ENCODE data around the gene CYP2J2. TPM values are rescaled to one million over a fixed set of nuclear protein-coding genes. Genes with fewer than 3 reads are reported as not detected.
"Not testable (repeated sequence)": the region's sequence is repeated elsewhere in the genome, so short reads cannot be mapped to it uniquely, and the experiment has no call there.

CYP2J2 gene, protein sequence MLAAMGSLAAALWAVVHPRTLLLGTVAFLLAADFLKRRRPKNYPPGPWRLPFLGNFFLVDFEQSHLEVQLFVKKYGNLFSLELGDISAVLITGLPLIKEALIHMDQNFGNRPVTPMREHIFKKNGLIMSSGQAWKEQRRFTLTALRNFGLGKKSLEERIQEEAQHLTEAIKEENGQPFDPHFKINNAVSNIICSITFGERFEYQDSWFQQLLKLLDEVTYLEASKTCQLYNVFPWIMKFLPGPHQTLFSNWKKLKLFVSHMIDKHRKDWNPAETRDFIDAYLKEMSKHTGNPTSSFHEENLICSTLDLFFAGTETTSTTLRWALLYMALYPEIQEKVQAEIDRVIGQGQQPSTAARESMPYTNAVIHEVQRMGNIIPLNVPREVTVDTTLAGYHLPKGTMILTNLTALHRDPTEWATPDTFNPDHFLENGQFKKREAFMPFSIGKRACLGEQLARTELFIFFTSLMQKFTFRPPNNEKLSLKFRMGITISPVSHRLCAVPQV
- total RNA-seq (2014; rRNA removed; shearing (Covaris generic); ENCODE audit: low replicate concordance) = 0.20 and 4.5 TPM in 2 replicates

DNA sequence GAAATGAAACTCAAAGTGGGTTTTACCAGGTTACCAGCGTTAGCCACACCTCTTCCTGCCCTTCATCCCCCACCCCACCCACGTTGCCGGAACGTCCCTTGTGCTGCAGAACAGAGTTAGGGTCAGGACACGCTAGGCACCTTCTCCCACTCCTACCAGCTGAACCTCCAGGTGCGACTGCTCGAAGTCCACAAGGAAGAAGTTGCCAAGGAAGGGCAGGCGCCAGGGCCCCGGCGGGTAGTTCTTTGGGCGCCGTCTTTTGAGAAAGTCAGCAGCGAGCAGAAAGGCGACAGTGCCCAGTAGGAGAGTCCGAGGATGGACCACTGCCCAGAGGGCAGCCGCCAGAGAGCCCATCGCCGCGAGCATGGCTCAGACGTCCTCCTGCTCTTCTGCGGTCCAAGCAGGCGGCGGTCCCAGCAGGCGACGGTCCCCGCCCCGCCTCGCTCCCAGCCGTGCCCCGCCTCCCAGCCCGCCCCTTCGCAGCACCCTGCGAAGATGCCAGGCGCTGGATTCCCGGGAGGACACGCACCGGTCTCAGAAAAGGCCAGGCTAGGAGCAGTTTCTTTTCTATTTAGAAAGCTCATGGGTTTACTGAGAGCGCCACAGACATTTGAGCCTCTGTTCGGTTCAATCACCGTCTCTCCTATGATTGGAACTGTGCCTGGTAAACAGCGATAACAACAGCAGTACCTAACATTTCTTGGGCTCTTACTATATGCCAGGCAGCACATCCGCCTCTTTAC lies at the start of gene CYP2J2:
Gene CYP2J2, minus strand, starts transcription at position 393 of the 743 bp plus-strand sequence. Its CDS starts 27 bp downstream, at position 366.
- DNase-seq (ENCODE audit: low read depth) = peak; percentile 40
- in situ Hi-C loops (cut with HindIII; ENCODE audit: low pct_unique_long_range_greater_than_20kb, low sequenced_read_pairs) = no loop called here

DNA sequence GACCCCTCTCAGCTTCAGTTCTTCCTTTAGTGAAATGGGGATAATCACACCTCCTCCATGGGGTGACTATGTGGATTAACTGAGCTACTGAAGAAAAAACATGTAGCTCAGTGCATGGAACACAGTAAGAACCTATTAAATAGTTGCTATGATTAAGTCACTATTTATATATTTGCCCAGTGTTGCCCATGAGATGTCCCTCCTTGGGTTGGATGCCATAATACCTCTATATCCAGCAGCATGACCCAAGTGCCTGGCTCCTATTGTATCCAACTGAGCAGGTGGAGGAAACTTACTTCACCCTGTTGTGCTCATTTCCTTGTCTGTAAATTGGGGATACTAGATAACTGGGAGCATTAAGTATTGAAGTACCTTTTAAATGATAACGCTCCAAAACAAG lies 47.1 kb upstream of the CYP2J2 start:
- no peak for DNase-seq (ENCODE audit: low read depth)

DNA sequence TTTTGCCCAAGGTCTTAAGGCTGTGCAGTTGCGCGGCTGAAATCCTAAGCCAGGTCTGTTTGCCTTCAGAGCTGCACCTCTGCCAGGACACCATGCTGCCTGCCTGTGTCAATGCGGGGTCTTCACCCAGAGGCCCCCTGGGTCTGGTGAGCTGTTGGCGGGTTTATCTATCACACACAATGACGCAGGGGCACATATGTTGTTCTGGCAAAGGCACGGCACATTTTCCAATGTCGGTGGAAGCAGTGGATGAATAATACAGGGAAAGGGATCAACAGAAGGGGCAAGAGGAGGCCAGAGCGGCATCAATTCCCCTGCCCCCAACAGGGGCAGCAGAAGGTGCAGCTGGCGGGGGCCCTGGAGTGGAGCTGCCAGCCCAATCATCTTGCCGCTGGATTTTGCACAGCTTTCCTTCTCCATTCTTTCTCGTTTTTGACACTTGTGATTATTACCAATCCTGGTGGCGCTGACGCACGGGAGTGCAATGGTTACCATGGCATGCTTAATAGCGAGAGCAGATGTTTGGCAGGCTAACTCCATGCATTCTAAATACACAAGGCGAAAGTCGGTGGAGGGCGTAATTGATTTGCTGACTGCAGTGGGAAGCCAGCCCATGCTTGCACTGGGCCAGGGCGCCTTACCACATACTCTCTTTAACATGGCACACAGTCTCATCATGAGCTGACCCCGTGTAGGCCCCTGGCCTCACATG lies 45.8 kb upstream of the CYP2J2 start:
- no peak for DNase-seq (ENCODE audit: low read depth)
- in situ Hi-C loops (cut with HindIII; ENCODE audit: low pct_unique_long_range_greater_than_20kb, low sequenced_read_pairs) = no loop called here

More for the DNA sequence above, 47.1 kb upstream of the CYP2J2 start:
- in situ Hi-C loops (cut with HindIII; ENCODE audit: low pct_unique_long_range_greater_than_20kb, low sequenced_read_pairs) = no loop called here

DNA sequence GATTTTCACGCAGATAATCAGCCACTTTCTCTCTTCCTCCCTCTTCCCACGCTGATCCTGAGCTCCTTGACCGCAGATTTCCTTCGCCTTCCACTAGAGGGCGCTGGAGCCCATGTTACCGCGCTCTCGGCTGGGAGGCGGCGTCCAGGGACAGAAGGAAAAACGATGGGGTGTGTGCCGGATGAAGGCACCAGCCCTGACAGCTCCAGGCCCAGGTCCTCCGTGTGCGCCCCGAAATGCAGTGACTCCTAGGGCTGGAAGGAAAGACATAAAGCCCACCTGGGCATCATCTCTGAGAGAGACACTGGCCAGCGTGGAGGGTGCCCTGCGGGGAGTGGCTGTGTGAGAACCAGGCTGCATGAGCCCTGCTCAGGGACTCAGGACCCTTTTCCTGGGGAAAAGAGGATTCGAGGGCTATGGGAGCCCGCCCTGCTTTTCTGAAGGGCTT lies 44.9 kb upstream of the CYP2J2 start:
- in situ Hi-C loops (cut with HindIII; ENCODE audit: low pct_unique_long_range_greater_than_20kb, low sequenced_read_pairs) = no loop called here
- peak; percentile 58 for DNase-seq (ENCODE audit: low read depth)

DNA sequence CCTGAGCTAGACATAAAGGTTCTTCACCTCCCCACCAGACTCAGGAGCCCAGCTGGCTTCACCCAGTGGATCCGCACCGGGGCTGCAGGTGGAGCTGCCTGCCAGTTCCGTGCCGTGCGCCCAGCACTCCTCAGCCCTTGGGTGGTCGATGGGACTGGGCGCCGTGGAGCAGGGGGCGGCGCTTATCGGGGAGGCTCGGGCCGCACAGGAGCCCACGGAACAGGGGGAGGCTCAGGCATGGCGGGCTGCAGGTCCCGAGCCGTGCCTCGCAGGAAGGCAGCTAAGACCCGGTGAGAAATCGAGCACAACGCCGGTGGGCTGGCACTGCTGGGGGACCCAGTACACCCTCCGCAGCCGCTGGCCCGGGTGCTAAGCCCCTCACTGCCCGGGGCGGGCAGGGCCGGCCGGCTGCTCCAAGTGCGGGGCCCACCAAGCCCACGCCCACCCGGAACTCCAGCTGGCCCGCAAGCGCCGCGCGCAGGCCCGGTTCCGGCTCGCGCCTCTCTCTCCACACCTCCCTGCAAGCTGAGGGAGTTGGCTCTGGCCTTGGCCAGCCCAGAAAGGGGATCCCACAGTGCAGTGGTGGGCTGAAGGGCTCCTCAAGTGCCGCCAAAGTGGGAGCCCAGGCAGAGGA lies 43.1 kb upstream of the CYP2J2 start:
- in situ Hi-C loops (cut with HindIII; ENCODE audit: low pct_unique_long_range_greater_than_20kb, low sequenced_read_pairs); DNase-seq (ENCODE audit: low read depth): not testable (repeated sequence)

DNA sequence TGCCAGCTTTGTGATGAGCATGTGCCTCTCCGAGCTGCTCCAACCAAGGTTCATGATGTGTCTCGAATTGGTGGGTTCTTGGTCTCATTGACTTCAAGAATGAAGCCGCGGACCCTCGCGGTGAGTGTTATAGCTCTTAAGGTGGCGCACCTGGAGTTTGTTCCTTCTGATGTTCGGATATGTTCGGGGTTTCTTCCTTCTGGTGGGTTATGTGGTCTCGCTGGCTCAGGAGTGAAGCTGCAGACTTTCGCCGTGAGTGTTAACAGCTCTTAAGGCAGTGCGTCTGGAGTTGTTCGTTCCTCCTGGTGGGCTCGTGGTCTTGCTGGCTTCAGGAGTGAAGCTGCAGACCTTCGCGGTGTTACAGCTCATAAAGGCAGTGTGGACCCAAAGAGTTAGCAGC lies 42.2 kb upstream of the CYP2J2 start:
- in situ Hi-C loops (cut with HindIII; ENCODE audit: low pct_unique_long_range_greater_than_20kb, low sequenced_read_pairs) = not testable (repeated sequence)

DNA sequence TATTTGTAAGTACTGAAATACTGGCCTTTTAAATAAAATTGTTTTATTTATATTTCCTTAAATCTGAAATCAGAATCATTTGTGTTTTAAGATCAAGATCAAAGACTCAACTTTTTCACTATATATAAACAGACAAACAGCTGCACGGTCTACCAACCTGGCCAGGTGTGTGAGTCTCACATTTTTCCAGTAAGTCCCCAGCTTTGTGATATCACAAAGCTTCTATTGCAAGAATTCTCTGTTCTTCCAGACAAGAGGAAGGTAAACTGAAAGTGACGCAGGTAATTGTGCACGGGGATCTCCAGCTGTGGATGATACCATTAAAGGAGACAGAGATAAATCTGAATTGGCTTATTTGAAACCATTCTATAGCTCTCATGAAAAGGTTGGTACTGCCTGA lies 41.2 kb upstream of the CYP2J2 start:
- DNase-seq (ENCODE audit: low read depth) = no peak
- in situ Hi-C loops (cut with HindIII; ENCODE audit: low pct_unique_long_range_greater_than_20kb, low sequenced_read_pairs) = no loop called here

More for the DNA sequence above, 42.2 kb upstream of the CYP2J2 start:
- DNase-seq (ENCODE audit: low read depth) = not testable (repeated sequence)

DNA sequence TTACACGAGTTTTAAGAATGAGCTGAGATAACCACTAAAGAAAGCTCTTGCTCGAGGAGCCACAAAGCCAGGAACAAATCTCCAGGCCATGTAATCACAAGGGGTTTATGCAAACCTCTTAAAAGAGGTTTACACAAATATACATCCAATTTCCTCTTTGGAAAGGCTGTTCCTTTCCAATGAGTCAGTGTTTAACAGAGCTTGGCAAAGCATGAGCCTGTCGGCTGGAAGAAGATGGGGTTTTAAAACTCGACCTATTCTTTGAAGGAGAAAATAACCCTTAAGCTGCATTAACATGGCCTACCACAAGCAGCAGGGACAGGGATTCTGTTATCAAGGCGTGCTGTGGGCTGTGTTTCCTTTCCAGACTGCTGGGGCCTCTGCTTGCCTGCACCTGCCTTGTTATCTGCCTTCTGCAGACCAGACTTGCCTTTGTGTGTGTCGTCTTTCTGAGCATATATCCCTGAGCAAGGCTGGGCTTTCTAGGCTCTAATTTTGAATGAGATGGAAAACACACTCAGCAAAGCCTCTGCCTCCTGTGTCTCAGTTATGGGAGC lies 40.6 kb upstream of the CYP2J2 start:
- DNase-seq (ENCODE audit: low read depth) = peak; percentile 22
- in situ Hi-C loops (cut with HindIII; ENCODE audit: low pct_unique_long_range_greater_than_20kb, low sequenced_read_pairs) = no loop called here

DNA sequence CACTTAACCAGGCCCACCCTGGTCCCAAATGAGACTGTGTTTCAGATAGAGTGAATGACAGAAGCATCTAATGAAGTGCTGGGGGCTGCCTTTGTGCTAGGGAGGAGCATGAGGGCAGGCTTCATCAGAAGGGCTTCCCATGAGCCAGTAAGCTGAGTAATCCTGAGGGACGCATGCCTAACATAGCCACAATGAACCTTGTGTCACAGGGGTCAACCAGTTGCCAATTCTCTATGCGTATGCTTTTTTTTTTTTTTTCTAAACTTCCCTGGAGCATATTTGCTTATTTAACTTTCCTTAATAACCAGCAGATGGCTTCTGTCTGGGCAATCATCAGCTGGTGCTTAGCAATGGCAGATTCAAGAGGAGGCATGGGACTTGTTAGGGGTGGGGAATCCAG lies 25.5 kb upstream of the CYP2J2 start:
- in situ Hi-C loops (cut with HindIII; ENCODE audit: low pct_unique_long_range_greater_than_20kb, low sequenced_read_pairs) = no loop called here

DNA sequence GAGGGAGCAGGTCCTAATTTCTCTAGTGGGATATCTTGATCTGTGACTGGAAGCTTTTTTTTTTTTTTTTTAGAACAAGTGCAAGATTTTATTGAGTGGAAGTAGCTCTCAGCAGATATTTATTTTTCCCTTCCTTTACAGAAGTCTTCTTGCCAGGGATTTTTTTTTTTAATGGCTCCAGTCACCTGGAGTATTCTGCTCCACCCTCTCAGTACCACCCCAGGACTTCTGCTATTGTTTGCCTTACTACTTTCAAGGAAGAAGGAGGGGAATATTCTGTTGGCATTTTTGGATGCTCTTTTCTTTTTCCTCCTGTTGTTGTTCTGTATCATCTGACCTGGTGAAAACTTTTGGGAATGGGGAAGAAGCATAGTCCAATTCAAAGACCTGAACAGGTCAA lies 23.1 kb upstream of the CYP2J2 start:
- in situ Hi-C loops (cut with HindIII; ENCODE audit: low pct_unique_long_range_greater_than_20kb, low sequenced_read_pairs) = no loop called here
- no peak for DNase-seq (ENCODE audit: low read depth)

More for the DNA sequence above, 25.5 kb upstream of the CYP2J2 start:
- DNase-seq (ENCODE audit: low read depth) = no peak

DNA sequence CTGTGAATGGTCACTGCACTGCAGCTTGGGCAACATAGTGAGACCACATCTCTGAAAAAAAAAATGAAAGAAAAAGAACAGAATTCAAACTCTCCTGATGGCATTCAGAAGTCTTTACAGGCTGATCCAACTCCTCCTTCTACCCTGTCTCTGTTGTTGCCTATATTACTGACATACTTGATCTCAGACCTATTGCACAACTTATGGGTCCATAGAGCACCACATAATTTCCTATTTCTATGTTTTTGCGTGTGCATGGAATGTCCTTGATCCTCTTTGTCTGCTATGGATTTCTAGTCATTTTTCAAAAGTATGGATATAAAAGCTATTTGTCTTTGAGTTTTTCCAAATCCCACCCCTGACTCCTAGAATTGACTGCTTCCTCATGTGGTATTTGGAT lies 22.4 kb upstream of the CYP2J2 start:
- DNase-seq (ENCODE audit: low read depth) = no peak
- in situ Hi-C loops (cut with HindIII; ENCODE audit: low pct_unique_long_range_greater_than_20kb, low sequenced_read_pairs) = no loop called here

DNA sequence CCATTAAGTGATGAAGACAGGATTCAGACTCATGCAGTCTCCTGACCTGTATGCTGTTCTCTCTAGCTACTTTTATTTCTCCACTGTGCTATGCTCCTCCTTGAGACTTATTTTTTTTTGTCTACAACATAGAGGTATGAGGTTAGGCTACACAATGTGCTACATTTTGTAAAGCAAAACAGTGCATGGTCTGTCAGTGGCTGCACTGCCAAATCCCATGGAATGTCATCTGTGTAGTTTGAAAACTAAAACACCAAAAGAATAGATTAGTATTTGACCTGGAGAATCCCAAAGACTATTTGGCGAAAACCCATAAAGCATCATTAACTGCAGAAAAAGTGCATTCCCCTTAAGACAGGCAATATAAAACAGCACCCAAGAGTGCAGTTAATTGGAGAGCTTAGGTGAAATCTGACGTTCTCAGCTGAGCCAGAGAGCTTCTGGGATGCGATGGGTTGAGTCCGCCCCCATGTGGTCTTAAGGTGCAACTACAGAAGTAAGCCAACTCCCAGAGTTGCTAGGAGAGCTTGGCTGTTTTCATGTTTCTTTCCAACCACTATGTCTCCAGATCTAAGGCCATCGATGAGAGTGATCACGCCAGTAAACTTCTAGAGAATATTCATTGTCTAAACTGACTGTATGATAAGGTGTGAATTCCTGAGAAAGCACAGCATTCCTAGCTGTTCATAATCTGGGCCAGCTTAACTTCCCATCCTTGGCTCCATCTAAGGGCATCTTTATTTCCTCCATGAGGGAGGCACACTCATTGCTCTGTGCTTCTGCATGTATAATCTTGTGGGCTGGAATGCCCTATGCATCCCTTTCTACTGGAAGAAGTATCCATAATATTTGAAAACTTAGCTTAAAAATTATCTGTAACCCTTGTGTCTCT lies 20.7 kb upstream of the CYP2J2 start:
- peak; percentile 36 for DNase-seq (ENCODE audit: low read depth)
- in situ Hi-C loops (cut with HindIII; ENCODE audit: low pct_unique_long_range_greater_than_20kb, low sequenced_read_pairs) = no loop called here

DNA sequence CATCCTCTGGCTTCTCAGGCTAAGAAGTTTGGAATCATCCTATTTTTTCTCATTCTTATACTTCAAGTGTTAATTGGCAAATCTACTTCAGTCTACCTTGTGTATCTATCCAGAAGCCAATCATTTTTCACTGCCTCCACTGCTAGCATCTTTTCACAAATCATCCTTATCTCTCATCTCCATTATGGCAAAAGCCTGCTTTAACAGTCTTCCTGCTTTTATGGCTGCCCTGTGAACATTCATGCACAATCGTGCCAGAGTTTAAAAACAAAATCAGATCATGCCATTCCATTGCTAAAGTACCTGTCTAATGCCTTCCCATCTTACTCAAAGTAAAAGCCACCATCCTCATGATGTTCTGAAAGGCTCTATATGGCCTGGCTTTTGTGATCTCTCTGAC lies 19.2 kb upstream of the CYP2J2 start:
- in situ Hi-C loops (cut with HindIII; ENCODE audit: low pct_unique_long_range_greater_than_20kb, low sequenced_read_pairs) = no loop called here
- no peak for DNase-seq (ENCODE audit: low read depth)

DNA sequence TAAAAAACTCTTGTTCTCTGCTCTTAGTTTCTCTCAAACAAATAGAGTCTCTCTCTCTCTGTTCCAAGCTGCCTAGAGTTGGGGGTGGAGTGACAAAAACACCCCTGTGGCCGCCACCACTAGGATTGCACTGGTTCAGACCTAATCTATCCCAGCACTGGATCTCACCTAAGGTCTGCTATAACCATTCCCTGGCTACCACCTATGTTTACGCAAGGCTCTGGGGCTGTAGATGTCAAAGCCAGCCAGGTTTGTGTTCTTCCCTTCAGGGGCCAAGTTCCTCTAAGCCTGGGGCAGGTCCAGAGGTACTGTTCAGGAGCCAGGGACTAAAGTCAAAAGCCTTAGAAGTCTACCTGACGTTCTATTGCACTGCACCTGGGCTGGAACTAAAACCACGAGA lies 12.8 kb upstream of the CYP2J2 start:
- DNase-seq (ENCODE audit: low read depth) = no peak
- in situ Hi-C loops (cut with HindIII; ENCODE audit: low pct_unique_long_range_greater_than_20kb, low sequenced_read_pairs) = no loop called here

DNA sequence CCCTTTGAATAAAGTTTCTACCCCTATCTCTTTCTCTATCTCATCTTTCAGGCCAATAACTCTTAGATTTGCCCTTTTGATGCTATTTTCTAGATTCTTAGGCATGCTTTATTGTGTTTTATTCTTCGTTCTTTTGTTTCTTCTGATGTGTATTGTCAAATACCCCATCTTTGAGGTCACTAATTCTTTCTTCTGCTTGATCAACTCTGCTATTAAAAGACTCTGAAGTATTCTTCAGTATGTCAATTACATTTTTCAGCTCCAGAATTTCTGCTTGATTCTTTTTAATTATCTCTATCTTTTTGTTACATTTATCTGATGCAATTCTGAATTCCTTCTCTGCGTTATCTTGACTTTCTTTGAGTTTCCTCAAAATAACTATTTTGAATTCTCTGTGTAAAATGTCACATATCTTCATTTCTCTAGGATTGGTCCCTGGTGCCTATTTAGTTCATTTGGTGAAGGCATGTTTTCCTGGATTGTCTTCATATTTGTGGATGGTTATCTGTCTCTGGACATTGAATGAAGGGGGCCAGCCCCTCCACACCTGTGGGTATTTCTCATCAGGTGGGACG lies 11.2 kb upstream of the CYP2J2 start:
- in situ Hi-C loops (cut with HindIII; ENCODE audit: low pct_unique_long_range_greater_than_20kb, low sequenced_read_pairs) = no loop called here
- no peak for DNase-seq (ENCODE audit: low read depth)

DNA sequence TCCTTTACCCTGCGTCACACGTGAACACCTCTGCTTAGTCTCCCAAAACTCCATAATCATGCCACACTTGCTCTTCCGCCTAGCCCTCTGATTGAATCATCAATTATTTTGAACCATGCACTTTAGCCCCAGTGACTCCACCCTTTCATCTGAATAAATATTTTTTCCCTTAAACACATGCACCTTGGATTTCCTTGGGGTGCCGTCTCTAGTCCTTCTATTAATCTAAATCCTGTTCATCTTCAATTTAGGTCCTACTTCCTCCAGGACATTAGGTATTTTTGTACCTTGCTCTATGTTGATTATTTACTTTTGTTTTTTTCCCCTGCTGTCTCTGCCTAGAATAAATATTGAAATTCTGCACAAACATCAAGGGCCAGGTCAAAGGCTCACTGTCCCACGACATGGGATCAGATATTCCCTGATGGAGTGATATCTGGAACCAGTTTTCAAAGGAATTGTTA lies 9.8 kb upstream of the CYP2J2 start:
- in situ Hi-C loops (cut with HindIII; ENCODE audit: low pct_unique_long_range_greater_than_20kb, low sequenced_read_pairs) = no loop called here
- DNase-seq (ENCODE audit: low read depth) = no peak

DNA sequence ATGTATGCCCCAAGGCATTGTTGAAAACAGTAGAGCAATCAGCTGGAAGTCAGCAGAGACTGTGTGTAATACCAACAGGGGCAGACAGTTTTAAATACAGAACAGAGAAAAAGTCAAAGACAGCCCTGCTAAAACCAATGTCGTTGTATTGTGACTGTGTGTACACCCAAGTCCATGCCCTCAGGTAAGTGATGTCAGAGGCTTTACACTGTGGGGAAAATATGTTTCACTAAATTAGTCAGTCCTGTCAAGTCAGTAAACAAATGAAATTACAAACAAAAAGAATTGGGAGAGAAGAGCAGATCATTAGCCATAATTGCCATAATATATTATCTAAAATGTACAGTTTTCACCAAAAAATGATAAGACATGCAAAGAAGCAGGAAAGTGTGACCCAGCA lies 2.4 kb upstream of the CYP2J2 start:
- in situ Hi-C loops (cut with HindIII; ENCODE audit: low pct_unique_long_range_greater_than_20kb, low sequenced_read_pairs) = no loop called here
- DNase-seq (ENCODE audit: low read depth) = no peak

Measured in Caki2 (cell line).